Measurements from ENCODE around the gene CAMK2A.

CAMK2A gene

GRCh38 chr5:150209099-150209635 is 80.4 kb downstream of the CAMK2A start:
- no peak for DNase-seq (ENCODE audit: low spot score)

- DNase-seq (ENCODE audit: low spot score), result no peak
Measured at GRCh38 chr5:150208187-150209098, 81.1 kb downstream of the CAMK2A start.

- DNase-seq (ENCODE audit: low spot score), result no peak
Measured at GRCh38 chr5:150206779-150207115, 82.8 kb downstream of the CAMK2A start.

GRCh38 chr5:150206098-150206778 is 83.3 kb downstream of the CAMK2A start:
- DNase-seq (ENCODE audit: low spot score), result no peak

GRCh38 chr5:150204590-150204960 is 85.0 kb downstream of the CAMK2A start:
- no peak for DNase-seq (ENCODE audit: low spot score)

GRCh38 chr5:150203832-150204589 is 85.6 kb downstream of the CAMK2A start:
- DNase-seq (ENCODE audit: low spot score), result no peak

- DNase-seq (ENCODE audit: low spot score), result no peak
Measured at GRCh38 chr5:150202501-150202900, 87.1 kb downstream of the CAMK2A start.

GRCh38 chr5:150197476-150197875 is 92.1 kb downstream of the CAMK2A start:
- no peak for DNase-seq (ENCODE audit: low spot score)

- no peak for DNase-seq (ENCODE audit: low spot score)
Measured at GRCh38 chr5:150196986-150197385, 92.6 kb downstream of the CAMK2A start.

- DNase-seq (ENCODE audit: low spot score), result no peak
Measured at GRCh38 chr5:150196514-150196913, 93.1 kb downstream of the CAMK2A start.

- DNase-seq (ENCODE audit: low spot score), result no peak
Measured at GRCh38 chr5:150195736-150196485, 93.7 kb downstream of the CAMK2A start.

GRCh38 chr5:150192462-150192861 is 97.1 kb downstream of the CAMK2A start:
- DNase-seq (ENCODE audit: low spot score), result no peak

- no peak for DNase-seq (ENCODE audit: low spot score)
Measured at GRCh38 chr5:150190987-150191386, 98.6 kb downstream of the CAMK2A start.

GRCh38 chr5:150190503-150190979 is 99.0 kb downstream of the CAMK2A start:
- DNase-seq (ENCODE audit: low spot score), result no peak

- no peak for DNase-seq (ENCODE audit: low spot score)
Measured at GRCh38 chr5:150189728-150190502, 99.7 kb downstream of the CAMK2A start, which contains the start of gene SLC6A7. Gene SLC6A7 (plus strand): TSS chr5:150190062. CDS start chr5:150190328, 266 bp downstream.

GRCh38 chr5:150189326-150189725 is 100.2 kb downstream of the CAMK2A start:
- no peak for DNase-seq (ENCODE audit: low spot score)

GRCh38 chr5:150188146-150188842 is 101.3 kb downstream of the CAMK2A start:
- DNase-seq (ENCODE audit: low spot score), result no peak

GRCh38 chr5:150186897-150187296 is 102.7 kb downstream of the CAMK2A start:
- no peak for DNase-seq (ENCODE audit: low spot score)

- DNase-seq (ENCODE audit: low spot score), result no peak
Measured at GRCh38 chr5:150186137-150186536, 103.4 kb downstream of the CAMK2A start.

All from hematopoietic multipotent progenitor cell treated with erythropoietin and hydrocortisone succinate and interleukin-3 and kit ligand, for 15 days (in vitro differentiated cells).